Neural cell (in vitro differentiated cells): ENCODE results near the gene ALDOA.

Source experiments
- EZH2 ChIP-seq: fragments of 200-600, 300-800 bp; shearing (Covaris generic), sonication (generic); IDR thresholded peaks from 2 replicates; pipeline ENCODE4 v1.6.1; 2014; ENCODE audit warnings: antibody characterized with exemption, low read length, borderline replicate concordance, mild to moderate bottlenecking; ENCODE audit not compliant: insufficient read depth, poor library complexity, severe bottlenecking
- SMC3 ChIP-seq: fragments of 450-650 bp; conservative IDR thresholded peaks from 2 replicates; pipeline ENCODE4 v1.6.1; 2014; ENCODE audit warnings: antibody characterized with exemption, mild to moderate bottlenecking, moderate library complexity; ENCODE audit not compliant: poor library complexity
- TAF1 ChIP-seq: IDR thresholded peaks from 2 replicates; pipeline ENCODE4 v1.6.1; 2012; ENCODE audit warnings: low read depth
- TF ChIP-seq, protein P1 (sequence below): fragments of 450-650 bp; IDR thresholded peaks from 2 replicates; pipeline ENCODE4 v1.5.1; 2014; ENCODE audit warnings: antibody characterized with exemption, mild to moderate bottlenecking, moderate library complexity; ENCODE audit not compliant: poor library complexity, severe bottlenecking
- TF ChIP-seq, protein P2 (sequence below): IDR thresholded peaks from 2 replicates; pipeline ENCODE4 v1.6.1; 2012; ENCODE audit warnings: borderline replicate concordance

DNA sequence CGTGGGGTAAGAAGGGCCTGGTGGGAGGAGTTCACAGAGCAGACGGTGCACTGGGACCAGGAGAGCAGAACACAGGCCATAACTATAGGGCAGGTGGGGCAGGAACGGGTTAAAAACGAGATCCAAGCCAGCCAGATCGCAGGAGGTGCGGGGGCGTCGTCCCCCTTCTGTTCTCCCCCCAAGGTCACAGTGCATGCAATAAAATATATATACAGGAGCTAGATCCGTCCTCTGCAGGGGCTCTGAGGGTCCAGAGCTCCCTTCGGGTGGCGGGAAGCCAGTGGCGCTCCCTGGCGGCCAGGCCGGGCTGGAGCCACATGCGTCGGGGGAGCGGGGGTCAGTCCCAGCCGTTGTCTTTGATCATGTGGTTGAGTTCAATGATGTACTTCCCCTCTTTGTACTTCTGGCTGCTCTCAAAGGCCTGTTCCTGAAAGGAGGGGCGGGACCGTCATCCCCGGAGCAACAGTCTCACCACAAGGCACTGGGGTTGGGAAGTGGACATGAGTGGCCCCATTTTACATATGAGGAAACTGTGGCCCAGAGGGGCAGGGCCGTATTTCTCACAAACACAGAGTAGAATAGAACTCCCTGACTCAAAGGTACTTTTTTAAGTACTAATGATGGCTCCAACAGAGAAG lies 26.9 kb downstream of the ALDOA start:
- TF ChIP-seq EZH2, result no peak
- TF ChIP-seq, protein P1, sequence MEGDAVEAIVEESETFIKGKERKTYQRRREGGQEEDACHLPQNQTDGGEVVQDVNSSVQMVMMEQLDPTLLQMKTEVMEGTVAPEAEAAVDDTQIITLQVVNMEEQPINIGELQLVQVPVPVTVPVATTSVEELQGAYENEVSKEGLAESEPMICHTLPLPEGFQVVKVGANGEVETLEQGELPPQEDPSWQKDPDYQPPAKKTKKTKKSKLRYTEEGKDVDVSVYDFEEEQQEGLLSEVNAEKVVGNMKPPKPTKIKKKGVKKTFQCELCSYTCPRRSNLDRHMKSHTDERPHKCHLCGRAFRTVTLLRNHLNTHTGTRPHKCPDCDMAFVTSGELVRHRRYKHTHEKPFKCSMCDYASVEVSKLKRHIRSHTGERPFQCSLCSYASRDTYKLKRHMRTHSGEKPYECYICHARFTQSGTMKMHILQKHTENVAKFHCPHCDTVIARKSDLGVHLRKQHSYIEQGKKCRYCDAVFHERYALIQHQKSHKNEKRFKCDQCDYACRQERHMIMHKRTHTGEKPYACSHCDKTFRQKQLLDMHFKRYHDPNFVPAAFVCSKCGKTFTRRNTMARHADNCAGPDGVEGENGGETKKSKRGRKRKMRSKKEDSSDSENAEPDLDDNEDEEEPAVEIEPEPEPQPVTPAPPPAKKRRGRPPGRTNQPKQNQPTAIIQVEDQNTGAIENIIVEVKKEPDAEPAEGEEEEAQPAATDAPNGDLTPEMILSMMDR, result no peak
- TF ChIP-seq TAF1, result no peak
- TF ChIP-seq, protein P2, sequence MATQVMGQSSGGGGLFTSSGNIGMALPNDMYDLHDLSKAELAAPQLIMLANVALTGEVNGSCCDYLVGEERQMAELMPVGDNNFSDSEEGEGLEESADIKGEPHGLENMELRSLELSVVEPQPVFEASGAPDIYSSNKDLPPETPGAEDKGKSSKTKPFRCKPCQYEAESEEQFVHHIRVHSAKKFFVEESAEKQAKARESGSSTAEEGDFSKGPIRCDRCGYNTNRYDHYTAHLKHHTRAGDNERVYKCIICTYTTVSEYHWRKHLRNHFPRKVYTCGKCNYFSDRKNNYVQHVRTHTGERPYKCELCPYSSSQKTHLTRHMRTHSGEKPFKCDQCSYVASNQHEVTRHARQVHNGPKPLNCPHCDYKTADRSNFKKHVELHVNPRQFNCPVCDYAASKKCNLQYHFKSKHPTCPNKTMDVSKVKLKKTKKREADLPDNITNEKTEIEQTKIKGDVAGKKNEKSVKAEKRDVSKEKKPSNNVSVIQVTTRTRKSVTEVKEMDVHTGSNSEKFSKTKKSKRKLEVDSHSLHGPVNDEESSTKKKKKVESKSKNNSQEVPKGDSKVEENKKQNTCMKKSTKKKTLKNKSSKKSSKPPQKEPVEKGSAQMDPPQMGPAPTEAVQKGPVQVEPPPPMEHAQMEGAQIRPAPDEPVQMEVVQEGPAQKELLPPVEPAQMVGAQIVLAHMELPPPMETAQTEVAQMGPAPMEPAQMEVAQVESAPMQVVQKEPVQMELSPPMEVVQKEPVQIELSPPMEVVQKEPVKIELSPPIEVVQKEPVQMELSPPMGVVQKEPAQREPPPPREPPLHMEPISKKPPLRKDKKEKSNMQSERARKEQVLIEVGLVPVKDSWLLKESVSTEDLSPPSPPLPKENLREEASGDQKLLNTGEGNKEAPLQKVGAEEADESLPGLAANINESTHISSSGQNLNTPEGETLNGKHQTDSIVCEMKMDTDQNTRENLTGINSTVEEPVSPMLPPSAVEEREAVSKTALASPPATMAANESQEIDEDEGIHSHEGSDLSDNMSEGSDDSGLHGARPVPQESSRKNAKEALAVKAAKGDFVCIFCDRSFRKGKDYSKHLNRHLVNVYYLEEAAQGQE, result no peak
- no peak for TF ChIP-seq SMC3
